Measurements from ENCODE around the gene HPCAL1. TPM values are rescaled to one million over a fixed set of nuclear protein-coding genes. Genes with fewer than 3 reads are reported as not detected.

The HPCAL1 gene
- total RNA-seq, 4 donors from 2014 or later = 18.6 to 59.5 (median 37.1) TPM

DNA sequence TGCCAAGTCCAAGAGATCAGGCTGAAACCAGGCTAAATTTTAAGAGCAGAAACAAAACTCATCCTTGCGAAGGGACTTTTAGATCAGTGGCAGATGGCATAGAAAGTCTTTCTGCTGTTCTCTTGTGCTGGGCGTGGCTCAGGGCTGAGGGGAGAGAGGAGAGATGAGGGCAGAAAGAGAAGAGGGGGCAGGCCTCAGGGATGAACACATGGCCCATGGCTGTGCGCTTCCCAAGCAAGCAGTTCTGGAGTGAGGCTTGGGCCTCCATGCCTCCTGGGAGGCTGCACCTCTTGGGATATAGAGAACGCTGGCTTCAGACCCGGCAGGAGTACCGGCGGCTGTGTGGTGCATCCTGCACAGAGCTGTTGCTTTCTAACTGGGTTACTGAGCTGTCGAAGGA lies 41.0 kb downstream of the HPCAL1 start:
- TF ChIP-seq, protein P1, sequence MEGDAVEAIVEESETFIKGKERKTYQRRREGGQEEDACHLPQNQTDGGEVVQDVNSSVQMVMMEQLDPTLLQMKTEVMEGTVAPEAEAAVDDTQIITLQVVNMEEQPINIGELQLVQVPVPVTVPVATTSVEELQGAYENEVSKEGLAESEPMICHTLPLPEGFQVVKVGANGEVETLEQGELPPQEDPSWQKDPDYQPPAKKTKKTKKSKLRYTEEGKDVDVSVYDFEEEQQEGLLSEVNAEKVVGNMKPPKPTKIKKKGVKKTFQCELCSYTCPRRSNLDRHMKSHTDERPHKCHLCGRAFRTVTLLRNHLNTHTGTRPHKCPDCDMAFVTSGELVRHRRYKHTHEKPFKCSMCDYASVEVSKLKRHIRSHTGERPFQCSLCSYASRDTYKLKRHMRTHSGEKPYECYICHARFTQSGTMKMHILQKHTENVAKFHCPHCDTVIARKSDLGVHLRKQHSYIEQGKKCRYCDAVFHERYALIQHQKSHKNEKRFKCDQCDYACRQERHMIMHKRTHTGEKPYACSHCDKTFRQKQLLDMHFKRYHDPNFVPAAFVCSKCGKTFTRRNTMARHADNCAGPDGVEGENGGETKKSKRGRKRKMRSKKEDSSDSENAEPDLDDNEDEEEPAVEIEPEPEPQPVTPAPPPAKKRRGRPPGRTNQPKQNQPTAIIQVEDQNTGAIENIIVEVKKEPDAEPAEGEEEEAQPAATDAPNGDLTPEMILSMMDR (IDR thresholded peaks at IDR 0.05; ENCODE audit: low read depth) = no peak

DNA sequence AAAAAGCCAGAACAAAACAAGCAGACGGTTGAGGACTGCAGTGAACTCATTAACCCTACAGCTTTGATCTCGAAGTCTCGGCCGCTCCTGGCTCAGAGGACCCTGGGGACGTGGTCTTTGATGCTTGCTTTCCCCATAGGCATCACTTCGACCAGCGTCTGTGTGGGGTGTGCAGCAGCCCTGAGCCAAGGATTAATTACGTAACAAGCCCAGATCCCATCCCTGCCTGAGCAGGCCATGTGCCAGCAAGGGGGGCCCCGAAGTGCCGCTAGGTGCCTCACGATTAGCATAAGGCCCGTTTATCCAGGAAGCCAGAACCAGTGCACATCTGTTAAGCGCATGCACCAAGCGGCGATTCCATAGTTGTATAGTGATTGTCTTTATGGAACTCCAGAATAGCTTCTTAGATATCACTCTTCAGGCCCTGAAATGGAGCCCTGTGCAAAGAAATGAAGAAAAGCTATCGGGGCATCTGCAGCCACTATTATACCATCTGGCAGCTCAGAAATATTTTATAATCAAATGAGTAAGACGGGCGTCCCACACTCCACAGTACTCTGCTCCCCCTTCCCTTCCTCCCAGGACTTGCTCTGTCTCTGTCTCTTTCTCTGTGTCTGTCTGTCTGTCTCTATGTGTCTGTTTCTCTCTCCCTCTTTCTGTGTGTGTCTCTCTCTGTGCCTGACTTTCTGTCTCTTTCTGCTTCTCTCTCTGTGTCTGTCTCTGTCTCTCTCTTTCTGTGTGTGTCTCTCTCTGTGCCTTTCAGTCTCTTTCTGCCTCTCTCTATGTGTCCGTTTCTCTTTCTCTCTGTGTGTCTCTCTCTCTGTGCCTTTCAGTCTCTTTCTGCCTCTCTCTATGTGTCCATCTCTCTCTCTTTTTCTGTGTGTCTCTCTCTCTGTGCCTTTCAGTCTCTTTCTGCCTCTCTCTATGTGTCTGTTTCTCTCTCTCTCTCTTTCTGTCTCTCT lies 41.7 kb downstream of the HPCAL1 start:
- TF ChIP-seq, protein P1 (IDR thresholded peaks at IDR 0.05; ENCODE audit: low read depth) = no peak

DNA sequence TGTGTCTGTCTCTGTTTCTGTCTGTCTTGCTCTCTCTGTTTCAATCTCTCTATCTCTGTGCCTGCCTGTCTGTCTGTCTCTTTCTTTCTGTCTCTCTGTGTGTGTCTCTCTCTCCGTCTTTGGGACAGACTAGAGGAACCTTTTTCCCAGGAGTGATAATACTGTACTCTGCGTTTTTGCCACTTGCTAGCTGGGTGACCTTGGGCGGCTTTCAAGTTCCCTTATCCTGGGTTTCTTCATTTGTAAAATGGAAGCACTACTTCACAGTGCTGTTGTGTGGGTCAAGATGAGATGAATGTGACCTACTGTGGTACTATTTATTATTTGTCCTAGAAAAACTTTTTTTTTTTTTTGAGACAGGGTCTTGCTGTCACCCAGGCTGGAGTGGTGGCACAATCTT lies 42.4 kb downstream of the HPCAL1 start:
- TF ChIP-seq, protein P1 (IDR thresholded peaks at IDR 0.05; ENCODE audit: low read depth) = no peak

DNA sequence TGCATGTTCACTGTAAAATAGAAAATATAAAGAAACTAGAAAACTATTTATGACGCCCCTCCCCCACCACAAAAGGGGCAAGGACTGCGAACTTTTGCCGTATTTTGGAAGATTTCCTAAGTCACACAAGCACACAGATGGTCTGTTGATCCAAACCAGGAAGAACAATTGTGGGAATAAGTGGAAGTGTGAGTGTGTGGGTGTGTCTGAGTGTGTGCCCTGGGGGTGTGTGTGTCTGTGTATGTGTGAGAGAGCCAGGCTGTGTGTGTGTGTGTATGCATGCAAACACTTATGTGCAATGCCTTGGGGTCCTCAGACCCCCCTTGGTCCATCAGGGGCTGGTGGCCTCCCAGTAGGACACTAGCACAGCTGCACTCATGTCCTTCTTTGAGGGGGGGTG lies 43.1 kb downstream of the HPCAL1 start:
- TF ChIP-seq, protein P1 (IDR thresholded peaks at IDR 0.05; ENCODE audit: low read depth) = no peak

DNA sequence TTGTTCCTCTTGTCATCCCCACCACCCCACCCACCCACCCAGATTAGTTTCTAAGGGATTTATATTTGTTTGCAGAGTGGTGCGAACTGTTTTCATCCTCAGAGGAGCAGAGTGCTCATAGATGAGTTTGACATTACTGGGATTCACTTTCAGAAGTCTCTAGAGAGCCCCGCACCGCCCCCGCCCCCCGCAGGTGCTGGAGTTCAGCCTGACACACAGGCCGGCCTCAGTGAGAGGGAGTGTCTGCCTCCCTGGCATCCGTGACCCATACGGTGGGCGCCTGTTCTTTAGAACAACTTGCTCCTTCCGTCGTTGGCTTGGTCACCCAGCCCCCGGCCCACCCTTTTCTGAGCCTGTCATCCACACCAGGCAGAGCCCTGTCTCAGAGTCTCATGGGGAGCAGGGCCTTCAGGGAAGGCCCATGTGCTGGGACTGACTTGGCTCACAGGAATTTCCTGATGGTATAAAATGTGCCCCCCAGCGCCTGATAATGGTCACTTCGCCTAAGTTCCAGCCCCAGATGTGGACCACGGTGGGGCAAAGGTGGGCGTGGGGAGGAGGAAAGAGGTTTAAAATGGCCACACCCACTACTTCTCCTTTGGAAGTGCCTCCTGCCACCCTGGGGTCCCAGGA lies 44.3 kb downstream of the HPCAL1 start:
- TF ChIP-seq, protein P1 (IDR thresholded peaks at IDR 0.05; ENCODE audit: low read depth) = no peak

DNA sequence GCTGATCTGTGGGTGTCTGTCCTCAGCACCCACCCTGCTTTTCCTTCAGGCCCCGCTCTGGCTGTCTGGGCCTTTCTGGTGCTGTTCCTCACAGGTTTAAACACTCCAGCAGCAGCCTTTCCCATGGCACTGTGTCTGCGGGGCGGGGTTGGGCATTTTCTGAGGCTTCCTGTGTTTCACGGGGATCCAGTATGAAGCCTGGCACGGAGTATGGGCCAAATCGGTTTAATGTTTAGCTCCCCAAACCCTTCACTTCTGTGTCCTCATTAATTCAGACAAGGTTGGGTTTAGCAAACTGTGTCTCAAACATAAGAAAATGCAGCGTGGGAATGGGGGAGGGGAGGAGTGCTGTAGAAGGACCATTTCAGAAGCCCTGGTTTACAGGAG lies 44.9 kb downstream of the HPCAL1 start:
- TF ChIP-seq, protein P1 (IDR thresholded peaks at IDR 0.05; ENCODE audit: low read depth) = no peak

DNA sequence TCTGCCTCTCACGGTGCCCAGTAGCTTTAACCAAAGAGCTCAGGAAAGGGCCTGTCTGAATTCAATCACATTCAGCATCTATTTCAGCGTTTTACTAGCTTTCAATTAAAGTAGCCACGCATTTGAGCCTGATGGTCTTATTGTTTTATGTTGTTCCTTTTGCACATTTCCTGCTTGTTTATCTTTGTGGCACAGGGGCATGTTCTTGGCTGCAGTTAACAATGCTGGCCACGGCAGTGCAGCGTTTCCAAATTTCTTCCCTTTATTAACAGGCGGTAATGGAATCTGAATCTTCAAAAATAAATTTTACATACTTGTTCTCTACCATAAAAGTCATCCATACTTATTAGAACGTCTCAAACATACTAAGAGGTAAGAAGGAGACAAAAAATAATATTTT lies 46.2 kb downstream of the HPCAL1 start:
- TF ChIP-seq, protein P1 (IDR thresholded peaks at IDR 0.05; ENCODE audit: low read depth) = no peak

All from subcutaneous adipose tissue (tissue), 4 donors.